EH (cell line): ENCODE measurements around the gene USP33.
A peak's percentile ranks its signal among the peaks of the same experiment; 100 is the strongest.
"Not testable (repeated sequence)": the region's sequence is repeated elsewhere in the genome, so short reads cannot be mapped to it uniquely, and the experiment has no call there.

ENCODE experiments used
- DNase-seq: peaks from one replicate; pipeline ENCODE4 v3.0.0-alpha.2; 2015; ENCODE audit warnings: low read depth

The USP33 gene

DNA sequence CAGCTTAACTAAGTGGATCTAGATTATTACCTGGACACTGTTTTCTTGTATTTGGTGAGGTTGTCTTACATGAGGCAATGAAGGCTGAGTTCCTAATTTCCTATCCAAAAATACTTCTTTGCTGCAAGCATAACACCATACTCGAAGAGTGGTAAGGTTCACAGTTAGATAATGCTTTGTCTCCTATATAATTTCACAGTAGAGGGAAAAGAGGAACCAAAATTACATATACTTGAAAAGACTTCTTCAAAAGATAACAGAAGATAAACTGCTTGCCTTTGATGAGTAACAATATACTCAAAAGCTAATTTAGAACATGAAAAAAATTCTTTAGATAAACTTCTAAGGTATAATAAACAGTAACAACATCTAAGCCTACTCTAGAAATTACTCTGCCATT lies 20.4 kb downstream of the USP33 start:
- no peak for DNase-seq

DNA sequence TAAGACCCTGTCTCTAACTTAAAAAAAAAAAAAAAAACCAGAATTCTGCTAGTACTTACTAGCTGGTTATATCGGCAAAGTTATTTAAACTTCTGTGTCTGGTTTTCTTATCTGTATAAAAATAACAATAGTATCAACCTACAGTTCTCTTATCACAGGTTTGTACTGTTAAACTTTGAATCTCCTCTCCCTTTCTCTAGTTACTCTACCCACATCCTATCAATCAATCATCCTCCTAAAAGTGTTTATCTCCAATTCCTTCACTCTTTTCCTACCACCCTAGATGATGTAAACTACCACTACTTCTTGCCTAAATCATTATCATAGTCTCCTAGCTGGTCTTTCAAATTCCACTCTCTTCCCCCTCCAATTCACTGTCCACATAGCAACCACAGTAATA lies 27.6 kb downstream of the USP33 start:
- DNase-seq = no peak

DNA sequence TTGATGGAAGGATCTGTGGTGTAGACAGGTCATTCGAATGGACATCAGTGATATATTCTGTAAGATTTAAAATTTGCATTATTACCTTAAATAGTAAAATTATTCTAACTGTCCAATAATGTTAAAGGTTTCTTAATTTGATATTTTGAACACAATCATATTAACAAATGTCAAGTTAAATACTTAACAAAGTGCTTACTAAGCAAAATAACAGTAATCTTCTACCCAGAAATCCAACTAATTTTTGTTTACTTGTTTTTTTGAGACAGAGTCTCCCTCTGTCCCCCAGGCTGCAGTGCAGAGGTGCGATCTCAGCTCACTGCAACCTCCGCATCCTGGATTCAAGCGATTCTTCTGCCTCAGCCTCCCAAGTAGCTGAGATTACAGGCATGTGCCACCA lies 33.9 kb downstream of the USP33 start:
- no peak for DNase-seq

DNA sequence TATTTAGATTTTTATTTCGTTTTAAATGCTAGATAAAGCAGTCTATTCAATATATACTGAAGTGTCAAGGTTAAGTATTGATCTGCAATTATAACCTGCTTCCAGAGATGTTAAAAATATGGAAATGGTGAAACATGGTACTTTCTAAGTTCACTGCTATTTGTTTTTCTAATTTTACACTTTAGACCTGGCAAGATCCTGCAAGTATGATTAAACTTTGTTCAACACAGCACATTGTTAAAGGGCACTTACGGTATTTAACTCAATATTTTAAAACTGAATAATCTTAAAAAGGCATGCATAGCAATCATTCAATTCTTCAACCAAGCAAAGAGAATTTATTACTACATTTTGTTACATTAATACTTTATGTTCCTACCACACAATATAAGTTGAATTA lies 41.5 kb downstream of the USP33 start:
- DNase-seq = no peak

DNA sequence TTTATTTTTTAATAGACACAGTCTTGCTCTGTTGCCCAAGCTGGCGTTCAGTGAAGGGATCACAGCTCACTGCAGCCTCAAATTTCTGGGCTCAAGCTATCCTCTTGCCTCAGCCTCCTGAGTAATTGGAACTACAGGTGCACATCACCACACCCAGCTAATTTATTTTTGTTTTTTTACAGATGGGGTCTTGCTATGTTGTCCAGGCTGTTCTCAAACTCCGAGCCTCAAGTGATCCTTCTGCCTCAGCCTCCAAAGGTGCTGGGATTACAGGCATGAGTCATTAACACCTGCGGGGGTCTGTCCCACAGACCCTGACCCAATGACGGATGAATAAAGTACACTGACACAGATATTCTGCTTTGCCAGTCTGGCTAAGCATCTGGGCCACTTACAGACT lies 43.6 kb downstream of the USP33 start:
- DNase-seq = no peak

DNA sequence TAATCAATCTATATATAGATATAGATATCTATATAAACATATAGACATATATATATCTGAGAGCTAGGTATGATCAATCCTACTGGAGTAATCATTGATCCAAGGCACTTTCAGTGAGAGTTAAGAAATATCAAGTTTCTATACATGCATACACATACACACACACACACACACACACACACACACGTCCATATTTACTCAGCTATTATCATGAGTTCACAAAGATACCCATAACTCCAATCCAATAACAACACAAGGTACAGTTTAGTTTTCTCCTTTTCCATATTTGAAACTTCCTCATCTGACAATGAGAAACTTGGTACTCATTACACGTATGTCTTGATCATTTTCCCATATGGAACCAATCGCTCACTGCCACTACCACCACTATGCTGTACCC lies 49.9 kb downstream of the USP33 start:
- no peak for DNase-seq

DNA sequence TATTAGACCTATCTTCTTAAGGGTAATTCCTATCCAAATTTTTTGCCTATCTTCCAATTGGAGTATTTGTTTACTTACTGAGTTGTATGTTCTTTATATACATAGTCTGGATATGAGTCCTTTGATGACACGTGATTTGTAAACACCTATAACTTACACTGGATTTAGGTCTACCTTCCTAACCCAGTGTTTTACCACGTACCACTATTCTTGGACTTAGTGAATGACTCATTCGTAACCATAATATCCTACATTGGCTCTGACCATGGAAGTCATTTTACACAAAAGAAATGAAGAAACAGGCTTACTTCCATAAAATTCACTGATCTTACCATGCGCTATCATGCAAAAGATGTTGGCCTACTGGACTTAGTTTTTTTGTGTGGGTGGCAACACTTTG lies 53.3 kb downstream of the USP33 start:
- DNase-seq = peak; percentile 27

DNA sequence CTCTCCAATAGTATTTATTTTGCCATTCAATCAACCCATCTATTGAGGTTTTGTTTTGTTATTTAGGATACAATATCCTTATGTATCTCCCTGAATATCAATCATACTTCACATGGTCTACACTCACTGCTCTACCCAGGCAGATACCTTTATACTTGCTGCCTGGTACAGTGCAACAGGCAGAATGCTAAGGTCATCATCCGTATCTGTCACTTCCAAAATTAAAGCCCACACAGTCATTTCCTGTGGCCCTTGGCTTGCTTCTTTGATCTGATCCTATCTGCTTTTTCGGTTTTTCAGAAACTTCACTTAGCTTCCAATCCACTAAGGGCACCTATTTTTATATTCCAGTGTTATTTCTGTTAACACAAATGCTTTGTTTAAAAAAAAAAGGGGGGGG lies 54.9 kb downstream of the USP33 start:
- no peak for DNase-seq

DNA sequence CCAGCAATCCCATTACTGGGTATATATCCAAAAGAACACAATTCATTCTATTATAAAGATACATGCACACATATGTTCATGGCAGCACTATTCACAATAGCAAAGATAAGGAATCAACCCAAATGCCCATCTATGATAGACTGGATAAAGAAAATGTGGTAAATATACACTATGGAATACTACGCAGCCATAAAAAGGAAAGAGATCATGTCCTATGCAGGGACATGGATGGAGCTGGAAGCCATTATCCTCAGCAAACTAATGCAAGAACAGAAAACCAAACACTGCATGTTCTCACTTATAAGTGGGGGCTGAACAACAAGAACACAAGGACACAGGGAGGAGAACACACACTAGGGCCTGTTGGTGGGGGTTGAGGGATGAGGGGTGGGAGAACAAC lies 60.0 kb downstream of the USP33 start:
- not testable (repeated sequence) for DNase-seq

DNA sequence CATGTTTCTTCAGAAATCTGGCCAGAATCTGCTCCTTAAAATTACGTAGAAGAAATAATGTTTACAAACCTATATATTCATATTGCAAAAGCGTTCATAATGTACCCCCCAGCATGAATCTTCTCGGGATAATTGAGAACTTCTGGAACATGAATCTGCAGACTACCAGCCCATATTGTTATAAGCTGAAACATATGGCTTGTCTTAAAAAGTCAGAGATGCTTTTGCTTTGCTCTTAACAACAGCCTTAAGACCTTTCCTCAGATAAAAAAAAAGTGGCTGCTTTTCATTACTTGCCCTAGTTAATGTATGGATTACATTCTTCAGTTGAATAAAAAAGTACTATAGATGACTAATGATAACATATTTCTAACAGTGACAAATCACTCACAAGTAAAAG lies 62.2 kb downstream of the USP33 start:
- DNase-seq = no peak

DNA sequence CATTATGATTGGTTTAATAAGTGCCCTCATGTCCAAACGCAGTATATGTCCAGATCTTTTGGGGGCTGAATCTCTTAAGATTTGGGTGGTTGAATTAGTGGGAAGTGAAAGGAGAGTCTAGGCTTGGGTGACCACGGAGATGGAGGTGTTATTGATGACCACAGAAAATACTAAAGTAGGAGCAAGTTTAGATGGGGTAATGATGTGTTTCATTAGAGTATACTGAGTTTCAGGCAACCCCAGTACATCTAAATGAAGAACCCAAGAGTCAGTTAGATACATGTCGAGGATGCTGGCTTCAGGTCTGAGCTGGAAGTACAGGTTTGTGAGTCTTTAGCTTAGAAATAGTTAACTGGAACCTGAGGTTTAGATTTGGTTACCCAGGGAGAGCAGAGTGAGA lies 70.7 kb downstream of the USP33 start:
- no peak for DNase-seq

DNA sequence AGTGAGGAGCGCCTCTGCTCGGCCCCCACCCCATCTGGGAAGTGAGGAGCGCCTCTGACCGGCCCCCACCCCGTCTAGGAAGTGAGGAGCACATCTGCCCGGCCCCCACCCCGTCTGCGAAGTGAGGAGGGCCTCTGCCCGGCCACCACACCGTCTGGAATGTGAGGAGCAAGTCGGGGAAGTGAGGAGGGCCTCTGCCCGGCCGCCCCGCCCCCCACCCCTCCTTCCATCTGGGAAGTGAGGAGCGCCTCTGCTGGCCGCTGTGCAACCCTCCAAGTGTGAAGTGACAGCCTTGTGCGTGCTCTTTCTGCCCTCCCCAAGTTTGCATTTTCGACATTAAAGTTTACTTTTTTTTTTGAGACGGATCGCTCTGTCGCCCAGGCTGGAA lies 72.1 kb downstream of the USP33 start:
- DNase-seq = no peak

DNA sequence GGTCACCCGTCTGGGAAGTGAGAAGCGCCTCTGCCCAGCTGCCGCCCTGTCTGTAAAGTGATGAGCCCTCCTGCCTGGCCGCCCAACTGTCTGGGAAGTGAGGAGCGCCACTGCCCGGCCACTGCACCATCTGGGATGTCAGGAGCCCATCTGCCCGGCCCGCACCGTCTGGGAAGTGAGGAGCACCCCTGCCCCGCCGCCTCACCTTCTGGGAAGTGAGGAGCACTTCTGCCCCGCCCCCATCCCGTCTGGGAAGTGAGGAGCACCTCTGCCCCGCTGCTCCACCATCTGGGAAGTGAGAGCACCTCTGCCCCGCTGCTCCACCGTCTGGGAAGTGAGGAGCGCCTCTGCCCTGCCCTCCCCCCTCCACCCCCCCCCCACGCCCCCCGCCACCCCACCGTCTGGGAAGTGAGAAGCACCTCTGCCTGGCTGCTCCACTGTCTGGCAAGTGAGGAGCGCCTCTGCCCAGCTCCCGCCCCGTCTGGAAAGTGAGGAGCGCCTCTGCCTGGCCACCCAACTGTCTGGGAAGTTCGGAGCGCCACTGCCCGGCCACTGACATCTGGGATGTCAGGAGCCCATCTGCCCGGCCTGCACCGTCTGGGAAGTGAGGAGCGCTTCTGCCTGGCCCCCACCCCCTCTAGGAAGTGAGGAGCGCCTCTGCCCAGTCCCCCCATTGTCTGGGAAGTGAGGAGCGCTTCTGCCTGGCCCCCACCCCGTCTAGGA lies 72.7 kb downstream of the USP33 start:
- no peak for DNase-seq

DNA sequence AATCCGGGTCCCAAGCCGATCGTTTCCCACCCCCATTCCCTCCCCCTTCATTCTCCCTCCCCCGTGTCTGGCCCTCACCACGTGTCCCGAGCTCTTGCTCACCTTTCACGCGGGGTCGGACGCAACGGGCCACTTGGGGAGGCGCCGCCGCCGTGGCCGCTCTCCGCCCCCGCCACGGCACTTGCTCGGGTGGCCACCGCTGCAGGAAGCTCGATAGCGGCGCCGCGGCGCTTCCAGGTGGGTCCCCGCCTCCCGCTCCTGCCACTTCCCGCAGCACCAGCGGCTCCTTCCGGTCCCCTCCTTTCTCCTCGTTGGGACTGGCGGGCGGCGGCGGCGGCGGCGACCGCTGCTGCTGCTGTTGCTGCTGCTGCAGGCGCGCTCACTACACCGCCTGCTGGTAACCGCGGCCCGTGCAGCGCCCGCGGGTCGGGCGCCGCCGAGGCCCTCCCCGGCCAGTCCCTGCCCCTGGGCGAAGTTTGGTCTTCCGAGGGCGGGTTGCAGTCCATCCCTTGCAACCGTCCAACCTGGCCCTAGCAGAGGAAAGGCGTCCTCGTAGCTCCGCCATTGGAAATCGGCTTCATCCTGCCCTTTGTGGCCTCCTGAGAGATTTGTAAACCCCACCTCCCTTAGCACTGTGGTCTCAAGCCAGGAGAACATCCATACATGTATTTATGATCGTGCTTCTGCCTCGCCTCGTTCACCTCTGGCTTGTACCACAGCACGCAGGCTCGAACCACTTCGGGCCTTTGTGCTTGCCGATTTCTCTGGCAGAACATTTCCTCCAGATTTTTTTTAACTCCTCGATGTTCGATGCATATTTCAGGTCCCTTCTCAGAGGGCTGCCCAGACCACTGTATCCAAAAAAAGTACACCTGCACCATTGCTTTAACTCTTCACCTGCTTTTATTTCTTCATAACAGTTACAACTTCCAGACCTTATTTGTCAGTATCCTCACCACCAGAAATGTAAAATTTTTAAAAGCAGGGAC lies 76.2 kb downstream of the USP33 start:
- peak; percentile 95 for DNase-seq

DNA sequence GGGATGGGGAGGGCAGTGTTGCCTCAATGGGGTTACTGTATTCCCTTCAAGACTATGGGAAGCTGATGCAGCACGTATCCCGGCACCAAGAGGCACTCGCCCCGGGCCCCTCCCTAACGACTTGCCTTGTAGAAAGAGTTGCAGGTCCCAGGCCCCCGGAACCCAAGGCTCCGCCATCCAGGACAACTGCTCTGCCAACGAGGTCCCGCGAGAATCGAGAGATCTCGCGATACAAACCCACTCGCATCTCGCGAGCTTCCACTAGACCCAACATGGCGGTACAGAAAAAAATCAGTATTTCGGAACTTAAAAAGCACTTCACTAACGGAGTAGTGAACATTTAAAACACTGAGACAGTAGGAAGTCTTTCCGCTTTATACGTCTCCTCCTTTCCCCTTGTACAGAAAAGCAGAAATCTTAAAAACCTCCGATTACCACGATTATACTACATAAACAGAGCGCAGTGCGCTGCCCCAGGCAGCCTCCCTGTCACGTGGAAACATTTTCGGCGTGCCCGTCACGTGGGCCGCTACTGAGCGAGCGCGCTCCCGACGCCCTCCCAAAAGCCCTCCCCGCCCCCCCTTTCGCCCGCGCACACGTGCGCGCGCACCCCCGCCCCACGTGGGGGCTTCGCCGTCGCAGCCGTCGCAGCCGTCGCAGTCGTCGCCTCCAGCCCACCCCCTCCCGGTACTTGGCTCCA lies 77.0 kb downstream of the USP33 start, which contains the start of gene ZZZ3:
Gene ZZZ3, minus strand, starts transcription at position 199 of the 700 bp plus-strand sequence. CDS start 49,304 bp downstream, outside the sequence.
- DNase-seq = peak; percentile 94

DNA sequence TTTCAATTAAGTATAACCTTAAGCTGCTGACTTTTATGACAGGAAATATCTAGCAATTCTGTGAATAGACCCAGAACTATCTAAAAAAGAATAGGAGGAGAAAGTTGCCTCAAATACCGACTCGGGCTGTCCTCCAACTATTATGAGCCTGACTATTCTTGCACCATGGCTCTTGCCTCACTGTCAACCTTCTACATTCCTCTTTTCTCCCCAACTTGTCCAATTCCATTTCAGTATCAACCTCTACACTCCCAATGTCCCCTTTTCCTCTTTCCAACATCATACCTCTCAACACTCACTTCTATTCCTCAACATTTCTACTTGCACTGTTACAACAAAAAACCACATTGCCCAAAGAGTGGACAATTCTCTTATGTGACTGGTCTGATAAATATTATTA lies 79.5 kb downstream of the USP33 start:
- DNase-seq = peak; percentile 70

DNA sequence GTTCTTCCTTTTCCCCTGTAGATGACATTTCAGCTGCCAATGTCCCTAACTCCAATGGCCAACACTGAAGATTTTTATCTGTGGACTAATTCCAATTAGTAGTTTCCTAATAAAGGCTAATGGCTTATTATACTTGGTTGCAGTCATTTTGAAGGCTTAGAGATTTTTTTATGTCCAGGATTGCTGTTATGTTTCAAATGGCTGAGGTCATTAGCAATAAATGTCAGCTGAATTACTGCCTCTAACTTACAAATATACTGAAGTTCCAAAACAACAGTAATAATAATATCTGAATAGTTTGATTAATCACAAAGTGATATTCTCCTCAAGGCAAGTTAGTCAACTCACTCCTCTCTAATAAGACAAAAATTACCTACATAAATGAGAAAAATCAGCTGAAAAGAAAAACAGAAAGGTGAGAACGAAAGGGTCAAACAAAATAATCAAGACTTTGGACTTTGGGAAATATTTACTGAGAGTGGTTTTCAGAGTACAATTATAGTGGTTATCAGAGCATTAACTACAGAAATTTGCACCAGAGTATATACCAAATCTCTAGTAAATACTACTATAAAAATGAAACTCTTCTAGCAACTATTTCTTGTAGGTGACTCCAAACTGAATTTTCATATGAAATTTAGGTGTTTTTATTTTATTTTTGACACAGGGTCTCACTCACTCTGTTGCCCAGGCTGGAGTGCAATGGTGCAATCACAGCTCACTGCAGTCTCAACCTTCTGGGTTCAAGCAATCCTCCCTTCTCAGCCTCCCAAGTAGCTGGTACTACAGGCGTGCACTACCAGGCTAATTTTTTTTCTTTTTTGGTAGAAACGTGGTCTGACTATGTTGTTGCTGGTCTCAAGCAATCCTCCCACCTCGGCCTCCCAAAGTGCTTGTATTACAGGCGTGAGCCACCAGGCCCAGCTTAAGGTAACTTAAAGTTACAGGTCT lies 80.7 kb downstream of the USP33 start:
- no peak for DNase-seq

DNA sequence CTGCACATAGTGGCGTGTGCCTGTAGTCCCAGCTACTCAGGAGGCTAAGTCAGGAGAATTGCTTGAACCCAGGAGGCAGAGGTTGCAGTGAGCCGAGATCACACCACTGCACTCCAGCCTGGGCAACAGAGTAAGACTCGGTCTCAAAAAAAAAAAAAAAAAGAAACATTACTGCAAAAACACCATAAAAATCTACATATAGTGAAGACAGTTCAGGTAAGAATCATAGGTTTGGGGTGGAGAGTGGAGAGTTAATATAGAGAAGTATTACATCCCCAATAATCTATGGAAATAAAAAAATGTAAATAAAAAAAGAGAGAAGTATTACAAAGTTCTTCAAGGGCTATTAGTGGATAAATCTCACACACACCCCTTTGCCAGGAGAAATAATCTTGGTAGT lies 84.8 kb downstream of the USP33 start:
- DNase-seq = not testable (repeated sequence)

DNA sequence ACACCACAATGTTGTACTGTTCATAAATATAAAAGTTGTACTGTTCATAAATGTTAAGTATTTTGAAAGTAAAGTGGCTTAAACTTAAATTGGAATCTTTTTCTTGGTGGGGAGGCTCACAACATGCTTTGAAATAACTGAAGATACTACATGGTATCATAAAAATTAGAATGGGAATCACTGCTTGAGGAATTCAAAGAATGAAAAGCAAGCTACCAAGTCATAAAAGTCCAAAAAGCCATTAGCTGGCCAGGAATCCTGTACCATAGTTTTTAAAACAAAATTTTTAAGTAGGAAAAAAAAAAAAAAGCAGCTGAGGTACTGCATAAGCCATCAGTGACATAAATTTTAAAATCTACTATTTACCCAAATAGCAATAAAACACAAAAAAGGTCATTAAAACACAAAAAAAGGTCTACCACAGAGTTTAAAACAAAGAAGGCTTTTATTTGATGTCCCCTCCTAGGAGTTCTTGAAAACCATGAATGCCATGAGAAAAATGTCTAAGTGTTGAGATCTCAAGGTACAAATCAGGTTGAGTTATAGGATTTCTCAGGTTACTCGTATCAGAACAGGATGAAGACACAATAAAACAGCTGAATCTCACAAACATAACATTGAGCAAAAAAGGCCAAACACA lies 85.8 kb downstream of the USP33 start:
- DNase-seq = peak; percentile 77

DNA sequence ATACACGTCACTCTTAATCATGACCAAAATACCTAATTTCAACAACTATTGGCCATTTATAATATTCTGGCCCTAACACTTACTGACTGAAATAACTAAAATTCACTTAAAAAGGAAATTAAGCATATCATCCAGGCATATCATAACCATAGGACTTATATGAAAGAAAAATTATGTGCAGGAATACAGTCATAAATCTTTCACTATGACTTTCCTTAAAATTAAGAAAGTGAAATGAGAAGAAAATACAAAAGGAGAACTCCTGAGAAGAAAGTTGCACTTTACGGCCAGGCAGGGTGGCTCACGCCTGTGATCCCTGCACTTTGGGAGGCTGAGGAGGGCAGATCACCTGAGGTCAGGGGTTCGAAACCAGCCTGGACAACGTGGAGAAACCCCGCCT lies 86.6 kb downstream of the USP33 start:
- no peak for DNase-seq

DNA sequence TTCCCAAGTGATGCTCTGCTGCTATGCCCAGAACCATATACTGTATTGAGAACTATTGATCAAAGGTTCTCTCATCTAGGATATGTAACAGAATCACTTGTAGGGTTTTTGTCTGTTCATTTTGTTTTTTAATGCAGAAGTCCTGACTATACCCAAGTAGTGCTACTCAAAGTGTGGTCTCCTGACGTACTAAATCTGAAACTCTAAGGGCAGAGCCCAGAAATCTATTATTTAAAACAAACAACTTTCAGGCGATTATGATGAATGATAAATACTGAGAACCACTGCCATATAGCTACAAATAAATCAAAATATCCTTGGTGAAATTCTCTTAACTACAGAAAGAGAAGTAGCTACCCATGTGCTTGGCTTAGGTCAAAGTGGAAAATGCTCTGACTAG lies 87.3 kb downstream of the USP33 start:
- DNase-seq = no peak
